Gastroesophageal sphincter (tissue), 3 donors: ENCODE results near the gene C2orf92.

ENCODE experiments used
- CTCF ChIP-seq, 4 experiments: fragments of 200-600 bp in 2 of 4; fragments of 450-650 bp in 2 of 4; sonication (generic) in 1 of 4; IDR thresholded peaks; one replicate each; pipeline ENCODE4 v1.5.1; 2017 to 2019; ENCODE audit warnings: antibody characterized with exemption in 4 of 4, mild to moderate bottlenecking in 2 of 4, moderate library complexity in 2 of 4
- EP300 ChIP-seq: sonication (generic); formaldehyde crosslinking; IDR thresholded peaks from one replicate; pipeline ENCODE4 v1.6.1; 2017; ENCODE audit warnings: antibody characterized with exemption, mild to moderate bottlenecking

- TF ChIP-seq CTCF (IDR thresholded peaks at IDR 0.05) = no peak
- no peak for TF ChIP-seq EP300
Measured at GRCh38 chr2:97741251-97741650, 71.7 kb downstream of the C2orf92 start.
